ENCODE results near the gene RGSL1.

Gene RGSL1

GRCh38 chr1:182595641-182596240 is 145.8 kb downstream of the RGSL1 start:
- DNase-seq: peak; percentile 69

GRCh38 chr1:182596934-182597333 is 147.0 kb downstream of the RGSL1 start:
- no peak for DNase-seq

GRCh38 chr1:182598296-182598695 is 148.3 kb downstream of the RGSL1 start:
- no peak for DNase-seq

- DNase-seq: peak; percentile 24
Observed at GRCh38 chr1:182599339-182599738, 149.4 kb downstream of the RGSL1 start.

- no peak for DNase-seq
Observed at GRCh38 chr1:182600036-182600713, 150.2 kb downstream of the RGSL1 start.

- DNase-seq: no peak
Observed at GRCh38 chr1:182600745-182601415, 150.9 kb downstream of the RGSL1 start.

- DNase-seq: peak; percentile 82
Observed at GRCh38 chr1:182601416-182601786, 151.5 kb downstream of the RGSL1 start.

- no peak for DNase-seq
Observed at GRCh38 chr1:182601913-182602312, 152.0 kb downstream of the RGSL1 start.

- DNase-seq: peak; percentile 60
Observed at GRCh38 chr1:182602935-182603645, 153.1 kb downstream of the RGSL1 start.

- no peak for DNase-seq
Observed at GRCh38 chr1:182603646-182604174, 153.8 kb downstream of the RGSL1 start.

- peak; percentile 93 for DNase-seq
Observed at GRCh38 chr1:182604175-182605164, 154.5 kb downstream of the RGSL1 start, which contains the start of gene RGS16. Gene RGS16 (minus strand): TSS chr1:182604389. CDS start chr1:182604259, 130 bp downstream.

- DNase-seq: no peak
Observed at GRCh38 chr1:182607566-182607965, 157.6 kb downstream of the RGSL1 start.

- DNase-seq: no peak
Observed at GRCh38 chr1:182608236-182608635, 158.3 kb downstream of the RGSL1 start.

GRCh38 chr1:182608845-182609610 is 159.1 kb downstream of the RGSL1 start:
- DNase-seq: no peak
